HuH-7 (cell line): ENCODE results near the gene KLC3.

ENCODE experiments used
- DNase-seq: peaks from one replicate; pipeline ENCODE4 v3.0.0; 2011; ENCODE audit warnings: low spot score

KLC3 gene

DNA sequence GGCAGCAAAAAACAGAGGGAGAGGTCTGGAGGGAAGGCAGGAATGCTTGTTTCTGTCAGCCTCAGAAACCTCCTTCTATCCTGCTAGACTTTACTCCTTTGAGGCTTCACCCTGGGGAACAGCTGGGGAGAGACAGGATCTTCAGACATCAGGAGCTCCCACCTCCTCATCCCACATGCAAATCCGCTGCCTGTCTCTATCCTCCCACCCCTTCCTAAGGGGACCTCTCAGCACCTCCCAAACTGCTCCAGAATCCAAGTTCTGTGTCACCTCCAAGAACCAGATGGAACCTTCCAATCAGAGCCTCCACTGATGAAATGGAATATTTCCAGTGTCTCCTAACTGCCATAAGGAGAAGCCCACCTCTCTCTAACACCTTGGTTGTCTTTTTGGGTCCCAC is 39.6 kb downstream of the KLC3 start:
- no peak for DNase-seq

DNA sequence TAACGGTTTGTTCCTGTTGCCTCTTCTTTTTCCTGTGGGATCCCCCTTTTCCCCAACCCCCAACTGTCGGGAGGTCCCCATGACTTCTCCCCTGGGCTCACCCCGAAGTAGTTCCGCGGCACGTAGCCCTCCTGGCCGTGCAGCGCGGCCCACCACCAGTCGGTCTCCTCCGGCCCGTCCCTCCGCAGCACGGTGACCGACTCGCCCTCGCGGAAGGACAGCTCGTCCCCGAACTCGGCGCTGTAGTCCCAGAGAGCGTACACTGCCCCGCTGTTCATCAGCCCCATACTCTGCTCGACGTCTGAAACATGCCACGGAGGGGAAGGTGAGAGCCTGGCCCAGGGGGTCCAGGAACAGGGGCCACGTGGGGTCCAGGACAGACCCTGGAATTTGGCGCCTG is 41.9 kb downstream of the KLC3 start:
- DNase-seq, result no peak

DNA sequence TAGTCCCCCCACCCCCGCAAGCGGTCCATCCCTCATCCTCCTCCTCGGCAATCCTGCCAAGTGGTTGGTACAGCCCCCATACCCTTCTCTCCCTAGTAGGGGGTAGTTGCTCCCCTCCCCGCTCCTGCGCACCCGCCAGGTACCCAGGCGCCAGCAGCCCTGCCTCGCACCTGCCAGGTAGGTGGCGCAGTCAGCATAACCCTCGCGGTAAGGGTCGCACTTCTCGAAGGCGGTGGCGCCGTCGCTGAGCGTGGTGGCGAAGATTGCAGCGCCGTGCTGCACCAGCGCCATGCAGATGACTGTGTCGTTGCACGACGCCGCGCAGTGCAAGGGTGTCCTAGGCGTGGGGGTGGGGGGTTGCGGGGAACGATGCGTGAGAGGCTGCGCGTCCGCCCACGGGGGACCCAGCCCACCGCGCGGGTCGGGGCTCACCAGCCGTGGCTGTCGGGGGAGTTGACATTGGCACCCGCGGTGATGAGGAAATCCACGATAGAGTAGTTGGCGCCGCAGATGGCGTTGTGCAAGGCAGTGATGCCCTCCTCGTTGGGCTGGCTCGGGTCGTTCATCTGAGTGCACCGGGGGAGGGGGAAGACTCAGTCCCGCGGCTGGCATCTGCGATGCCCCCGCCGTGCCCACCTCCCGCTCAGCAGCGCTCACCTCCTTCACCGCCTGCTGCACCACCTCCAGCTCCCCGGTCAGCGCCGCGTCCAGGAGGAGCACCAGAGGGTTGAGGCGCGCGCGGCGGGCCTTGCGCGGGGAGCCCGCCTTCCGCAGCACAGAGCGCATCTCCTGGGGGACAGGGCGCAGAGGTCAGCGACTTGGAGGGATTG is 45.1 kb downstream of the KLC3 start:
- no peak for DNase-seq

DNA sequence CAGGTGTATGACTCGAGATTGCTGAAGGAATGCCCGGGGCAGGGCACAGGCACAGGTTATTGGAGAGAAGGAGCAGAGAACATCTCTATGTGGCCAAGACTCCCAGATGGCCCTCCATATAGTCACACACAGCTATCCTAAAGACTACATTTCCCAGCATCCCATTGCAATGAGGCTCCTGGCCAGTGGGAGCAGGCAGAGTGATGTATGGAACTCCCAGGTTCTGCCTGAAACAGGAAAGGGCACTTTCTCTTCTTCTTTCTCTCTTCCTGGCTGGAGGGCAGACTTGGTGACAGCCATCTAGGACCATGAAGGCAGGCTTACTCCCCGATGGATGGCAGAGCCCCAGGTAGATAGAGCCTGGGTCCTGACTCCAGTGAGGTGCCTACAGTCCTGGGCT is 50.8 kb downstream of the KLC3 start:
- peak; percentile 44 for DNase-seq

DNA sequence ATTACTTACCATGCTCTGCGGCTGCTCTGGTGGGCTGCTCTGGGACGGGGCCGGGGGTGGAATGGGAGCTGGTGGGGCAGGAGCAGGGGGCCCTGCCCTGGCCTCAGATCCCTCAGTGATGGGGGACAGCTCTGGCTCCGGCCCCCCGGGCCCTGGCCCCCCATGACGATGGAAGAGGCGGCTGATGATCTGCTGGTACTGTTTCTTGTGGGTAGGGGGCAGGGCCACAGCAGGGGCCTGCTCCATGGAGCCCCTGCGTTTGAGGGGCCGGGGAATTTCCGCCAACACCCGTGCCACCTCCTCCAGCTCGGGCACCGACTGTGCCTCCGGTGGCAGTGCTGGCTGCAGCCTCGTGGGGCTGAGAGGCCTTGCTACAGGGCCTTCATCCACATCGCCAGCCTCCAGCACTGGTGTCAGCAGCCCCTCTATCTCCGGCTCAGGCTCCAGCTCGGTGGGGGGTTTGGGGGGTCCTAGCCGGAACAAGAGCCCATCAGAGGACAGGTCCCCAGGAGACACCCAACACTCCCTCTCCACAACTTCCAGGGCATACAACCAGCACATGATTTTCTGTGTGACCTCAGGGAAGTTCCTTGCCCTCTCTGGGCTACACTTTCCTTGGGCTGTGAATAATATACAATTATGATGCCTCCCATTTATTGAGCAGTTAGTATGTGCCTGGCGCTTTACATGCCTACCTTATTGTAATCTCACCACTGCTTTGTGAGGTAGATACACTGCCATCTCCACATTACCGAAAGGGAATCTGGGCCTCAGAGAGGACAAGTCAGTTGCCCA is 51.5 kb downstream of the KLC3 start:
- DNase-seq, result no peak

DNA sequence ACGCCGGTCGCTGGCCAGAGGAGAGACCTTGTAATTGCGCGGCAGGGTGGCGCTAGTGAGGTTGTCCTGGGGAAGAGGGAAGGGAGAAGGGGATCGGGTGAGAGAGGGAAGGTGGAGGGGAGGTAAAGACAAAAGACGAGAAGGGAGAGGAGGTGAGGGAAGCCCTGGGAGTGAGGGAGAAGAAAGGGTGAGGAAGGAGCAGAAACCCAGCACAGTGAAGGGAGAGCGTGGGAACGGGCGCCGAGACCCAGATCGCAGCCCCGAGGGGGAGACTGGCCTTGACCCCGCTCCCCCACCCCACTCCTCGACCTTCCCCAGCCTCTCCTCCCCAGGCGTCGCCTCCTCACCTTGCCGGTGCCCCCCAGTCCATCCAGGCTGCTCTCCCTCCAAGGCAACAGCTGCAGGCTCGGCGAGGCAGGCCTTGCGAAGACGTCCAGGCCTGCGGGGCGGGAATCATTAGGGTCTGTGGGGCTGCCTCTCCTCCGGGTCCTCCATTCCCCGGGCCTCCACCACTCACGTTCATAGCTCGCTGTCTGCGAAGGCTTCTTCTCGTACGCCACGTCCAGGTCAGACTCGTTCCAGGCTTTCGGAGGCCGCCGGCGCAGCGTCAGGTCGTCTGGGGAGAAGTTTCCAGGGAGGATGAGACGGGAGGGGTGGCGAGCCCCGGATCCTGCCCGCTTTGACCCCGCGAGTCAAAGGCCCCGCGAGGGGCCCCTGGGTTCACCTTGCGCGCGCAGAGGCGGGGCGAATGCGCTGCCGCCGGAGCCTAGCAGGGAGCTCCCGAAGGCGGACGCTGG is 55.5 kb downstream of the KLC3 start:
- no peak for DNase-seq

DNA sequence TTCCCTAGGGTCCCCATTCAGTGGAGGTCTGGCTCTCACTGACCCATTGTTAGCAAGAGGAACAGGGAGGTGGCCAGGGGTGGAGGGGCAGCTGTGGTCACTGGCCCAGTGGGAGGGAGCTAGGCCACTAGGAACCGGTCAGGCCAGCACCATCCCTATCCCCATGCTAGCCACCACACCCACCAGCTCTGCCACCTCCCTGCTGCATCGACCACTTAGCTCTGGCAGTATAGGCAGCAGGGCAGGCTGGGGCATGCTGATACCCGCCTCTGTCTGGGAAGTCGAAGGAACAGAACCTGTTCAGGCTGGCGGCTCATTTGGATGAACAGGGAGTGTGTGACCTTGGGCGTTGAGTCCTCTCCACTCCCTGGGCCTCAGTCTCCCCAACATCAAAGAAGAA is 59.6 kb downstream of the KLC3 start:
- no peak for DNase-seq
